ENCODE measurements around the gene ANKRD66. TPM values are rescaled to one million over a fixed set of nuclear protein-coding genes. Genes with fewer than 3 reads are reported as not detected.

The ANKRD66 gene
- total RNA-seq, 1 experiment from 2014 or later, result not detected

DNA sequence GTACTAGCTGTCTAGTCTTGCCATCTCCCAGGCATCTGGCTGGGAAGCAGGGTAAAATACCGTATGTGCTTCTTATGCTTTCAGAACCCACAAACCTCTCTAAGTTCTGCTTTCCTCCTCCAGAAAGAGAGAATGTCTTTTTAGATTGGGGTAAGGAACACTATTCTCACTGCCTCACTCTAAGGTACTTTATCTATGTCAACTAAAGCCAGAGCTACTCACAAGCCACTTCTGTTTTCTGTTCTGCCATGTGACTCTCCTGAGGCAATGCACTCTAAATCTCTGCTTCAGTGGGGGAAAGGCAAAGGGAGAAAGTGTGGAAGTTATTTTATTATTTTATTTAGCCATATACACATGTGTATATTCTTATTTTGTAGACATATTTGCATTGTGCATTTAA lies 62.1 kb downstream of the ANKRD66 start:
- intact Hi-C loops (cut with micrococcal nuclease), result no loop called here
- POLR2A ChIA-PET, result no interaction called here
- CTCF ChIA-PET, result no interaction called here
- BruUV-seq (replicated peaks), result no TSS peak
- Mint-ChIP-seq H3K4me3 (ENCODE audit: unreplicated experiment) (no peak overlapping the region), H3K4me1 (ENCODE audit: insufficient read depth, unreplicated experiment) (no peaks in the 10 kb centered on the region), H3K9me3 (ENCODE audit: unreplicated experiment) (no peaks in the 10 kb centered on the region), H3K36me3 (ENCODE audit: insufficient read depth, unreplicated experiment) (no peaks in the 10 kb centered on the region), H3K27ac (ENCODE audit: low read depth, unreplicated experiment) (no peak overlapping the region), H3K27me3 (ENCODE audit: insufficient read depth, unreplicated experiment) (no peaks in the 10 kb centered on the region)
- DNase-seq (ENCODE audit: unreplicated experiment), result no peak
- TF ChIP-seq, protein P1, sequence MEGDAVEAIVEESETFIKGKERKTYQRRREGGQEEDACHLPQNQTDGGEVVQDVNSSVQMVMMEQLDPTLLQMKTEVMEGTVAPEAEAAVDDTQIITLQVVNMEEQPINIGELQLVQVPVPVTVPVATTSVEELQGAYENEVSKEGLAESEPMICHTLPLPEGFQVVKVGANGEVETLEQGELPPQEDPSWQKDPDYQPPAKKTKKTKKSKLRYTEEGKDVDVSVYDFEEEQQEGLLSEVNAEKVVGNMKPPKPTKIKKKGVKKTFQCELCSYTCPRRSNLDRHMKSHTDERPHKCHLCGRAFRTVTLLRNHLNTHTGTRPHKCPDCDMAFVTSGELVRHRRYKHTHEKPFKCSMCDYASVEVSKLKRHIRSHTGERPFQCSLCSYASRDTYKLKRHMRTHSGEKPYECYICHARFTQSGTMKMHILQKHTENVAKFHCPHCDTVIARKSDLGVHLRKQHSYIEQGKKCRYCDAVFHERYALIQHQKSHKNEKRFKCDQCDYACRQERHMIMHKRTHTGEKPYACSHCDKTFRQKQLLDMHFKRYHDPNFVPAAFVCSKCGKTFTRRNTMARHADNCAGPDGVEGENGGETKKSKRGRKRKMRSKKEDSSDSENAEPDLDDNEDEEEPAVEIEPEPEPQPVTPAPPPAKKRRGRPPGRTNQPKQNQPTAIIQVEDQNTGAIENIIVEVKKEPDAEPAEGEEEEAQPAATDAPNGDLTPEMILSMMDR (IDR thresholded peaks at IDR 0.05; ENCODE audit: unreplicated experiment), result no peak

Other genes with a start within 250 kb of the ANKRD66 start
- gene CYP39A1, start 94.1 kb upstream of the ANKRD66 start, total RNA-seq (2022), result 7.2 and 7.4 TPM in 2 replicates
- gene SLC25A27, start 94.0 kb upstream of the ANKRD66 start, total RNA-seq (2022), result 21.7 and 36.9 TPM in 2 replicates
- gene TDRD6, start 59.0 kb upstream of the ANKRD66 start, total RNA-seq (2022), result 0.56 and 0.66 TPM in 2 replicates
- gene PLA2G7, start 11.6 kb upstream of the ANKRD66 start, total RNA-seq (2022), result not detected in 2 replicates
- gene MEP1A, start 46.5 kb downstream of the ANKRD66 start, total RNA-seq (2022), result not detected in 2 replicates
- gene ADGRF5, start 175.0 kb downstream of the ANKRD66 start, total RNA-seq (2022), result not detected in 2 replicates

Measured in MCF 10A (cell line).